IMR-90 (cell line): Measurements from ENCODE around the gene CLEC4A. TPM values are rescaled to one million over a fixed set of nuclear protein-coding genes. Genes with fewer than 3 reads are reported as not detected.

Source experiments
- ATAC-seq: fragments of 200-7000 bp; cut with Tn5 transposase; 2 replicates; pipeline ENCODE4 v1.9.1; 2020; ENCODE audit warnings: low read depth, mild to moderate bottlenecking, moderate library complexity
- Bru-seq: library from RNA; stranded (reverse); fragments of 400-500 nt; gene quantifications from one replicate; lab custom pipeline; 2021; lab: Mats Ljungman, UMichigan
- BruChase-seq, 2 experiments: library from RNA; stranded (reverse); fragments of 400-500 nt; gene quantifications; one replicate each; lab custom pipeline; 2021; lab: Mats Ljungman, UMichigan
- BruUV-seq: library from RNA; stranded (reverse); fragments of 400-500 nt; replicated peaks from 2 replicates; lab custom pipeline; 2021; lab: Mats Ljungman, UMichigan
- CTCF ChIA-PET: fragments of 300-600 bp; formaldehyde crosslinking; extraction: SDS; loops from one replicate; lab custom pipeline; 2021; ENCODE audit warnings: antibody characterized with exemption; lab: Yijun Ruan, JAX
- POLR2A ChIA-PET: fragments of 300-600 bp; sonication (Branson Sonifier 250); formaldehyde crosslinking; loops from one replicate; lab custom pipeline; 2022; ENCODE audit warnings: antibody characterized with exemption; ENCODE audit not compliant: unreplicated experiment; lab: Charles Lee
- DNase-seq: peaks from one replicate; pipeline ENCODE4 v3.0.0; 2013
- H2AFZ ChIP-seq: replicated peaks from 2 replicates; pipeline ENCODE3; 2013; ENCODE audit warnings: low read length, mild to moderate bottlenecking; ENCODE audit not compliant: poor library complexity
- H2AK5ac ChIP-seq: 2 replicates; pipeline ENCODE4 v1.6.1; 2013; ENCODE audit warnings: low read depth, low read length, inconsistent platforms
- H2AK9ac ChIP-seq: replicated peaks from 2 replicates; pipeline ENCODE3; 2013; ENCODE audit warnings: mild to moderate bottlenecking, low read depth, low read length, moderate library complexity; ENCODE audit not compliant: poor library complexity
- H2BK120ac ChIP-seq: 2 replicates; pipeline ENCODE4 v1.6.1; 2013; ENCODE audit warnings: low read depth, low read length, inconsistent platforms
- H2BK15ac ChIP-seq: 3 replicates; pipeline ENCODE4 v1.6.1; 2013; ENCODE audit warnings: low read depth, low read length, inconsistent platforms
- H2BK20ac ChIP-seq: 2 replicates; pipeline ENCODE4 v1.6.1; 2013; ENCODE audit warnings: low read depth, mild to moderate bottlenecking, inconsistent platforms, low read length, moderate library complexity
- H2BK5ac ChIP-seq: 2 replicates; pipeline ENCODE4 v1.6.1; 2013; ENCODE audit warnings: mild to moderate bottlenecking, low read depth, low read length, inconsistent platforms; ENCODE audit not compliant: poor library complexity, severe bottlenecking
- H3K14ac ChIP-seq: replicated peaks from 2 replicates; pipeline ENCODE4 v1.6.1; 2013; ENCODE audit warnings: low read depth, low read length, inconsistent platforms
- H3K18ac ChIP-seq: 2 replicates; pipeline ENCODE4 v1.6.1; 2013; ENCODE audit warnings: low read depth, low read length, control low read depth
- H3K23ac ChIP-seq: 2 replicates; pipeline ENCODE4 v1.6.1; 2013; ENCODE audit warnings: low read depth, low read length, inconsistent platforms
- H3K27ac ChIP-seq: 2 replicates; pipeline ENCODE4 v1.5.1; 2013; ENCODE audit warnings: mild to moderate bottlenecking, control low read depth, low read length; ENCODE audit not compliant: insufficient read depth
- H3K27me3 ChIP-seq: 2 replicates; pipeline ENCODE4 v1.6.1; 2013; ENCODE audit warnings: low read length; ENCODE audit not compliant: control insufficient read depth, insufficient read depth
- H3K36me3 ChIP-seq: 2 replicates; pipeline ENCODE4 v1.6.1; 2013; ENCODE audit warnings: low read length, mixed read lengths; ENCODE audit not compliant: control insufficient read depth, insufficient read depth
- H3K4ac ChIP-seq: 2 replicates; pipeline ENCODE4 v1.6.1; 2013; ENCODE audit warnings: low read depth, low read length, inconsistent platforms
- H3K4me1 ChIP-seq: 2 replicates; pipeline ENCODE4 v1.6.1; 2013; ENCODE audit warnings: low read length, mixed read lengths; ENCODE audit not compliant: control insufficient read depth, insufficient read depth
- H3K4me2 ChIP-seq: 2 replicates; pipeline ENCODE4 v1.6.1; 2013; ENCODE audit warnings: low read depth, mild to moderate bottlenecking, control low read depth, low read length, moderate library complexity
- H3K4me3 ChIP-seq: 2 replicates; pipeline ENCODE4 v1.5.1; 2013; ENCODE audit warnings: low read depth, mild to moderate bottlenecking, control low read depth, low read length, moderate library complexity; ENCODE audit not compliant: insufficient read depth
- H3K56ac ChIP-seq: 2 replicates; pipeline ENCODE4 v1.6.1; 2013; ENCODE audit warnings: low read length, inconsistent platforms; ENCODE audit not compliant: insufficient read depth; ENCODE audit errors: extremely low read depth
- H3K79me1 ChIP-seq, 2 experiments: 2 replicates each; pipeline ENCODE4 v1.6.1; 2013; ENCODE audit warnings: low read length in 2 of 2, inconsistent platforms in 1 of 2, low read depth in 1 of 2
- H3K9ac ChIP-seq: 2 replicates; pipeline ENCODE4 v1.6.1; 2013; ENCODE audit warnings: low read depth, low read length, control low read depth
- H3K9me1 ChIP-seq: 2 replicates; pipeline ENCODE4 v1.6.1; 2013; ENCODE audit warnings: low read length, inconsistent platforms; ENCODE audit not compliant: insufficient read depth
- H3K9me3 ChIP-seq: 2 replicates; pipeline ENCODE4 v1.6.1; 2013; ENCODE audit warnings: low read length; ENCODE audit not compliant: control insufficient read depth, insufficient read depth
- H4K20me1 ChIP-seq: 2 replicates; pipeline ENCODE4 v1.6.1; 2013; ENCODE audit warnings: low read length, inconsistent platforms; ENCODE audit not compliant: insufficient read depth
- H4K5ac ChIP-seq: 2 replicates; pipeline ENCODE4 v1.6.1; 2013; ENCODE audit warnings: mild to moderate bottlenecking, low read depth, low read length, control low read depth
- H4K8ac ChIP-seq, 2 experiments: 2 replicates each; pipeline ENCODE4 v1.6.1; 2013; ENCODE audit warnings: low read depth in 2 of 2, low read length in 2 of 2, control low read depth in 1 of 2, inconsistent platforms in 1 of 2
- H4K91ac ChIP-seq: 2 replicates; pipeline ENCODE4 v1.6.1; 2013; ENCODE audit warnings: low read depth, low read length, inconsistent platforms; ENCODE audit not compliant: insufficient read depth
- BHLHE40 ChIP-seq: fragments of 150-350 bp; IDR thresholded peaks from 2 replicates; pipeline ENCODE4 v1.6.1; 2016; ENCODE audit warnings: mild to moderate bottlenecking, low read depth, low read length
- CEBPB ChIP-seq: IDR thresholded peaks from 2 replicates; pipeline ENCODE4 v1.6.1; 2012; ENCODE audit warnings: low read depth, low read length, improper control_type of control experiment
- FOS ChIP-seq: fragments of 150-350 bp; IDR thresholded peaks from 2 replicates; pipeline ENCODE4 v1.6.1; 2016; ENCODE audit warnings: low read depth, low read length
- MAZ ChIP-seq: IDR thresholded peaks from 2 replicates; pipeline ENCODE4 v1.6.1; 2012; ENCODE audit warnings: low read depth, mild to moderate bottlenecking, low read length, improper control_type of control experiment, moderate library complexity, borderline replicate concordance
- MXI1 ChIP-seq: IDR thresholded peaks from 2 replicates; pipeline ENCODE4 v1.6.1; 2012; ENCODE audit warnings: low read depth, mild to moderate bottlenecking, low read length, moderate library complexity, borderline replicate concordance
- NFE2L2 ChIP-seq: fragments of 150-350 bp; IDR thresholded peaks from 2 replicates; pipeline ENCODE4 v1.6.1; 2016; ENCODE audit warnings: low read depth, mild to moderate bottlenecking, low read length
- POLR2A ChIP-seq: IDR thresholded peaks from 2 replicates; pipeline ENCODE4 v1.6.1; 2012; ENCODE audit warnings: mild to moderate bottlenecking, low read depth, low read length
- RCOR1 ChIP-seq: IDR thresholded peaks from 2 replicates; pipeline ENCODE4 v1.6.1; 2012; ENCODE audit warnings: mild to moderate bottlenecking, low read length, improper control_type of control experiment; ENCODE audit not compliant: insufficient replicate concordance
- RFX5 ChIP-seq: IDR thresholded peaks from 2 replicates; pipeline ENCODE4 v1.8.0; 2012; ENCODE audit warnings: low read depth, mild to moderate bottlenecking, low read length, moderate library complexity
- WGBS, 2 experiments: methylation state at CpG; one replicate each; pipeline versions ENCODE4 v1.1.5 to v1.1.7; 2013; ENCODE audit warnings: missing lambda C conversion rate in 2 of 2; ENCODE audit not compliant: insufficient read length in 1 of 2; ENCODE audit errors: extremely low coverage in 2 of 2; 5-methylcytosine and 5-hydroxymethylcytosine counted together
- dilution Hi-C: fragments of 300-500 bp; cut with HindIII; formaldehyde crosslinking; loops from one replicate; pipeline ENCODE4 v1.14.3; 2018; ENCODE audit warnings: low sequenced_read_pairs; ENCODE audit not compliant: unreplicated experiment
- in situ Hi-C: fragments of 300-500 bp; cut with MboI; formaldehyde crosslinking; loops from 3 replicates; pipeline ENCODE4 v1.14.3; 2019; ENCODE audit warnings: low sequenced_read_pairs, inconsistent platforms, mixed read lengths
- intact Hi-C: fragments of 100-400 bp; cut with micrococcal nuclease; formaldehyde crosslinking; loops from 2 replicates; pipeline ENCODE4 v1.10.0; 2022
- long read RNA-seq: library from polyadenylated mRNA; unstranded; transcript quantifications from one replicate; pipeline ENCODE4 v2.0.0, GENCODE V29; 2021; ENCODE audit not compliant: unreplicated experiment
- polyA plus RNA-seq, 3 experiments: library from polyadenylated mRNA; depleted of rRNA; stranded (reverse); fragments of >200 nt; gene quantifications; 2 replicates each; pipeline ENCODE4 v1.2.3, GENCODE V29; 2012; ENCODE audit warnings: low replicate concordance in 1 of 3
- total RNA-seq: library from RNA; depleted of rRNA; stranded (reverse); fragments of >200 nt; gene quantifications from 2 replicates; pipeline ENCODE4 v1.2.3, GENCODE V29; 2012; rRNA removed

CLEC4A gene
- total RNA-seq: 0.28 TPM in 1 of 2 replicates, not detected in the other
- 0.29 and 0.44 TPM in 2 replicates for polyA plus RNA-seq (2012; rRNA removed)
- polyA plus RNA-seq (2012; cell fraction: cytosol; rRNA removed): not detected in 2 replicates
- 0.67 and 3.9 TPM in 2 replicates for polyA plus RNA-seq (2012; cell fraction: nucleus; rRNA removed; ENCODE audit: low replicate concordance)
- Bru-seq, nascent RNA: percentile 62 among the genes with signal in this experiment
- percentile 64 among the genes with signal in this experiment for BruChase-seq, experiment 1, labeled RNA remaining after a 6-hour chase
- percentile 76 among the genes with signal in this experiment for BruChase-seq, experiment 2, labeled RNA remaining after a 2-hour chase
- long read RNA-seq: 0 reads

DNA sequence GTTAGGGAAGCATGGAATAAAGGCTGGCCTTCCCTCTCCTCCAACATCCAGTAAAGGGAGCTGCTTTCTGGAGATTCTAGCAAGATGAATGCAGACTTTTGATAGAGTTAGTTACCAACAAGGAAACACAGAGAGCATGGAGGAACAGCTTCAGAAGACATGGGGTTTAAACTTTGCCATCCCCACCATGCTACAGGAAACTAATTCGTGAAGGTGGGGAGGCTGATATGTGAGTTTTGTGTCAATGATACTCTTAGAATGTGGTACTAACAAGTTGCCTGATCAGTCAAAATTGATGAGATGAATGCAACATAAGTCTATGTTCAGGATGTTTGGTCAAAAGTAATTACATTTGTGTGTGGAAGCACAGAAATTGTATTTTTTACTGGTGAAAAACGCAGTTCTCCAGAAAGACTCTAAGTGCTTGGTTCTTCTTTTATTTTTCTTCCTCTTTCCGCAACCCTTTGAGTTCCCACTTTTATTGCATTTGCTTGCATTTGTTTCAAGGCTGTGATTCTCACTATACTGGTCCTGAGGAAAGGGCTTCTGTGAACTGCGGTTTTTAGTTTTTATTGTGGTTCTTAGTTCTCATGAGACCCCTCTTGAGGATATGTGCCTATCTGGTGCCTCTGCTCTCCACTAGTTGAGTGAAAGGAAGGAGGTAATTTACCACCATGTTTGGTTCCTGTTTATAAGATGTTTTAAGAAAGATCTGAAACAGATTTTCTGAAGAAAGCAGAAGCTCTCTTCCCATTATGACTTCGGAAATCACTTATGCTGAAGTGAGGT lies at the start of gene CLEC4A:
Gene CLEC4A, plus strand, starts transcription at position 494 of the 789 bp plus-strand sequence. Its CDS starts 262 bp downstream, at position 756.
- H3K4ac ChIP-seq: no peak within 1 kb of the TSS
- H3K18ac ChIP-seq: no peak within 1 kb of the TSS
- no peak within 1 kb of the TSS for H4K8ac ChIP-seq
- H4K20me1 ChIP-seq: no peaks in the 10 kb centered on the region
- H3K36me3 ChIP-seq: no peaks in the 10 kb centered on the region; the same call in 1 of the 2 replicates
- H3K27me3 ChIP-seq: no peaks in the 10 kb centered on the region
- ChIA-PET CTCF (no interaction called here), POLR2A (no interaction called here)
- in situ Hi-C loops (loop anchor here (25.0 kb wide), 1 partner anchor 239 kb away; no protein-coding TSS in a partner anchor), dilution Hi-C loops (no loop called here), intact Hi-C loops (no loop called here)
- no peak within 1 kb of the TSS for H2BK120ac ChIP-seq
- H3K56ac ChIP-seq: no peak within 1 kb of the TSS
- no peak within 1 kb of the TSS for H2BK5ac ChIP-seq
- H2AK9ac ChIP-seq: no peak within 1 kb of the TSS
- no peak within 1 kb of the TSS for H2AK5ac ChIP-seq
- no peaks in the 10 kb centered on the region for H3K79me1 ChIP-seq
- no CpG with 5 or more reads among the region's 5 CpGs for WGBS, 2 experiments
- no peak within 1 kb of the TSS for H2BK15ac ChIP-seq
- BruUV-seq: no TSS peak
- H3K23ac ChIP-seq: no peak within 1 kb of the TSS
- TF ChIP-seq RCOR1 (no peak), POLR2A (no peak), CEBPB (no peak), MXI1 (no peak), FOS (no peak), NFE2L2 (no peak), BHLHE40 (no peak), RFX5 (no peak), MAZ (no peak)
- H2AFZ ChIP-seq: no peak within 1 kb of the TSS
- H3K4me2 ChIP-seq: no peak within 1 kb of the TSS
- no peak within 1 kb of the TSS for H3K9ac ChIP-seq
- no peak within 1 kb of the TSS for H3K14ac ChIP-seq
- H3K27ac ChIP-seq: no peak within 1 kb of the TSS
- ATAC-seq (no peak), DNase-seq (no peak)
- H3K9me1 ChIP-seq: no peaks in the 10 kb centered on the region
- no peaks in the 10 kb centered on the region for H3K4me1 ChIP-seq
- H2BK20ac ChIP-seq: no peak within 1 kb of the TSS
- no peak within 1 kb of the TSS for H4K91ac ChIP-seq
- H4K5ac ChIP-seq: no peak within 1 kb of the TSS
- no peaks in the 10 kb centered on the region for H3K9me3 ChIP-seq
- H3K4me3 ChIP-seq: no peak within 1 kb of the TSS
